PC-3 (cell line): ENCODE measurements around the gene ACKR2. TPM values are rescaled to one million over a fixed set of nuclear protein-coding genes. Genes with fewer than 3 reads are reported as not detected.

Experiments
- ATAC-seq: fragments of 200-7000 bp; cut with Tn5 transposase; 2 replicates; pipeline ENCODE4 v1.9.1; 2020; ENCODE audit warnings: mild to moderate bottlenecking, moderate library complexity
- BruUV-seq: library from RNA; stranded (reverse); fragments of 400-500 nt; replicated peaks from 2 replicates; lab custom pipeline; 2021; lab: Mats Ljungman, UMichigan
- CTCF ChIA-PET: fragments of 300-600 bp; sonication (Branson Sonifier 250); formaldehyde crosslinking; loops from one replicate; lab custom pipeline; 2022; ENCODE audit warnings: antibody characterized with exemption; lab: Charles Lee
- POLR2A ChIA-PET: fragments of 300-600 bp; sonication (Branson Sonifier 250); formaldehyde crosslinking; loops from one replicate; lab custom pipeline; 2022; ENCODE audit warnings: antibody characterized with exemption; ENCODE audit not compliant: unreplicated experiment; lab: Charles Lee
- DNase-seq: peaks from one replicate; pipeline ENCODE4 v3.0.0-alpha.2; 2015
- H2AFZ ChIP-seq: fragments of 300-600 bp; sonication (generic); 2 replicates; pipeline ENCODE4 v1.6.0; 2016; ENCODE audit warnings: antibody characterized with exemption, low read length
- H3F3A ChIP-seq: fragments of 300-600 bp; sonication (generic); one replicate; pipeline ENCODE4 v1.6.0; 2017; ENCODE audit warnings: antibody characterized with exemption, low read length, control low read depth, mild to moderate bottlenecking; ENCODE audit not compliant: unreplicated experiment
- H3K27ac ChIP-seq: fragments of 300-600 bp; sonication (generic); 2 replicates; pipeline ENCODE4 v1.5.1; 2016; ENCODE audit warnings: mild to moderate bottlenecking, low read length
- H3K27me3 ChIP-seq: fragments of 300-600 bp; sonication (generic); 2 replicates; pipeline ENCODE4 v1.6.1; 2016; ENCODE audit warnings: low read length, mixed read lengths
- H3K36me3 ChIP-seq: fragments of 300-600 bp; sonication (generic); 2 replicates; pipeline ENCODE4 v1.6.1; 2016; ENCODE audit warnings: low read depth, mixed run types, low read length, mixed read lengths
- H3K4me1 ChIP-seq: fragments of 300-600 bp; sonication (generic); 2 replicates; pipeline ENCODE4 v1.5.1; 2016; ENCODE audit warnings: low read length; ENCODE audit not compliant: insufficient read depth
- H3K4me2 ChIP-seq: fragments of 300-600 bp; sonication (generic); 2 replicates; pipeline ENCODE4 v1.6.0; 2016; ENCODE audit warnings: low read length
- H3K4me3 ChIP-seq: fragments of 300-600 bp; sonication (generic); 2 replicates; pipeline ENCODE4 v1.5.1; 2016; ENCODE audit warnings: mild to moderate bottlenecking, low read length, mixed read lengths
- H3K79me2 ChIP-seq: fragments of 300-600 bp; sonication (generic); 2 replicates; pipeline ENCODE4 v1.6.1; 2017; ENCODE audit warnings: low read length, mixed read lengths
- H3K9ac ChIP-seq: fragments of 300-600 bp; sonication (generic); 2 replicates; pipeline ENCODE4 v1.6.0; 2016; ENCODE audit warnings: mild to moderate bottlenecking, low read length
- H3K9me2 ChIP-seq: fragments of 300-600 bp; sonication (generic); replicated peaks from 2 replicates; pipeline ENCODE4 v1.6.1; 2016; ENCODE audit warnings: mixed run types, low read length, mixed read lengths
- H3K9me3 ChIP-seq: fragments of 300-600 bp; sonication (generic); 2 replicates; pipeline ENCODE4 v1.6.1; 2016; ENCODE audit warnings: low read length, mixed read lengths
- H4K20me1 ChIP-seq: fragments of 300-600 bp; sonication (generic); 2 replicates; pipeline ENCODE4 v1.6.1; 2016; ENCODE audit warnings: low read length, mixed read lengths
- CTCF ChIP-seq: fragments of 300-600 bp; sonication (generic); conservative IDR thresholded peaks from 2 replicates; pipeline ENCODE4 v1.5.1; 2017; ENCODE audit warnings: antibody characterized with exemption, low read depth, mild to moderate bottlenecking, low read length
- EZH2 ChIP-seq: fragments of 300-600 bp; sonication (generic); IDR thresholded peaks from one replicate; pipeline ENCODE4 v1.6.1; 2017; ENCODE audit warnings: antibody characterized with exemption, mild to moderate bottlenecking, low read length; ENCODE audit not compliant: unreplicated experiment
- EZH2phosphoT487 ChIP-seq: fragments of 300-600 bp; sonication (generic); IDR thresholded peaks from 2 replicates; pipeline ENCODE4 v1.6.1; 2018; ENCODE audit warnings: mild to moderate bottlenecking, antibody characterized with exemption, low read length, borderline replicate concordance
- intact Hi-C: fragments of 100-400 bp; cut with micrococcal nuclease; formaldehyde crosslinking; loops from 2 replicates; pipeline ENCODE4 v1.9.0; 2023
- total RNA-seq: library from RNA; depleted of rRNA; stranded (reverse); fragments of >200 nt; gene quantifications from 2 replicates; pipeline ENCODE4 v1.2.3, GENCODE V29; 2014

Gene ACKR2
- total RNA-seq, 1 experiment from 2014 or later: 3.9 TPM

DNA sequence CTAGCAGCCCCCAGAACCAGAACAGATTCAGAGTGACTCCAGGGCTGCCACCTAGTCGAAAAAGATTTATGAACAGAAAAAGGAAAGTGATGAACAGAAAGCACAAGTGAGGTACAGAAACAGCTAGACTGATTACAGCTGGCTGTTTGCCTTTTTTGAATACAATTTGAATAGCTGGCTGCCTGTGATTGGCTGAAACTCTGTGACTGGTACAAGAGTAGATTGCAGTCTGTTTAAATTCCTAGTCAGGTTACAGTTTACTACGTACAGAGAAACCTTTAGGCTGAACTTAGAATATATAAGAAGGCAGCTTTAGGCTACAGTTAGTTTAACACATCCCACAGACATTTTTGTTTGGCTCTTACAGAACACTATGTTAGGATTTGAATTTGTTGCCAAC lies 46.2 kb upstream of the ACKR2 start:
- no peak overlapping the region for H3K9ac ChIP-seq
- POLR2A ChIA-PET: no interaction called here
- H2AFZ ChIP-seq: no peak overlapping the region
- intact Hi-C loops: no loop called here
- no peaks in the 10 kb centered on the region for H3K27me3 ChIP-seq
- peaks cover 17% of the 10 kb centered on the region for H3K4me1 ChIP-seq
- no peaks in the 10 kb centered on the region for H3K9me2 ChIP-seq
- H3K79me2 ChIP-seq: no peaks in the 10 kb centered on the region
- H3F3A ChIP-seq: no peaks in the 10 kb centered on the region
- CTCF ChIA-PET: interaction anchor here (0.6 kb wide), 1 partner anchor 74 kb away, joined by 6 read pairs; no protein-coding TSS in a partner anchor
- BruUV-seq: no TSS peak
- no peak overlapping the region for H3K4me3 ChIP-seq
- no peak overlapping the region for H3K27ac ChIP-seq
- DNase-seq (no peak), ATAC-seq (no peak; the same call in none of the 2 replicates)
- no peaks in the 10 kb centered on the region for H4K20me1 ChIP-seq
- no peaks in the 10 kb centered on the region for H3K9me3 ChIP-seq
- H3K36me3 ChIP-seq: no peaks in the 10 kb centered on the region
- TF ChIP-seq EZH2: no peak
- TF ChIP-seq CTCF: no peak
- TF ChIP-seq EZH2phosphoT487: no peak
- H3K4me2 ChIP-seq: no peak overlapping the region

GRCh38 chr3:42764115-42764514 lies 45.1 kb upstream of the ACKR2 start:
- intact Hi-C loops: no loop called here
- Histone ChIP-seq H3K27me3 (no peaks in the 10 kb centered on the region), H3K4me2 (no peak overlapping the region), H3K9me3 (no peaks in the 10 kb centered on the region), H2AFZ (no peak overlapping the region), H3K4me3 (no peak overlapping the region), H3K27ac (no peak overlapping the region), H3K36me3 (no peaks in the 10 kb centered on the region), H3F3A (no peaks in the 10 kb centered on the region), H4K20me1 (no peaks in the 10 kb centered on the region), H3K9me2 (no peaks in the 10 kb centered on the region), H3K9ac (no peak overlapping the region), H3K4me1 (peaks cover 17% of the 10 kb centered on the region), H3K79me2 (no peaks in the 10 kb centered on the region)
- BruUV-seq: no TSS peak
- DNase-seq: peak; percentile 39
- CTCF ChIA-PET: no interaction called here
- POLR2A ChIA-PET: no interaction called here
- TF ChIP-seq EZH2phosphoT487 (no peak), CTCF (no peak), EZH2 (no peak)
- ATAC-seq: no peak

DNA sequence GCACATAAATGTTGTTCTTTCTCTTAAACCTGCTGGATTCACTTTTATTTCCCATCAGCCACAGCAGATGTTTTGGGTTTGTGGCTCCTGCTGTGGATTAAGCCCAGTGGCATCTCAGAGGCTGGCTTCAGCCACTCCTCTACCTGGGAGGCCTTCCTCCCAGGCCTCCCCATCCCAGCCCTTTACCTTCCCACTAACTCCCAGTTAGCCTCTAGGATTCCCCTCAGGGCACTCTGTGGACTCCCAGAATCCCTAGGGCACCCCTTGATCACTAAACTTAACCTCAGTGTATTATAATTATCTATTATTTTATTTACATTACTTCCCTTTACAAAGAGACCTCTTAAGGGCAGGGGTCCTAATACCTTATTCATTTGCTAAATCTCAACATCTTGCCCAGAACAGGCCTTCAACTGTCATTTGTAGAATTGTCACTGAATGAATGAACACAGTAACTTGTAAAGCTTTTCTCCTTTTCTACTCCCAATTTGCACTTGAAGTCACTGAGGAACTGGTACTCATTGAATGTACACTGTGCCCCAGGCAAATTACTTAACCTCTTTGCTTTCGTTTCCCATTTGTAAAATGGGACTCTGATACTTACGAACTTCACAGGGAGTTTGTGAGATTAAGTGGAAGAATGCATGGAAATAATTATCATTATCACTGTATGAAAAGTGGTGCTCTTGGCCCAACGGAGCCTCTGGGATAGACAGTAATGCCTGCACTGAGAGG lies 44.5 kb upstream of the ACKR2 start:
- H2AFZ ChIP-seq: no peak overlapping the region
- H3K9ac ChIP-seq: no peak overlapping the region
- no peak for DNase-seq
- H4K20me1 ChIP-seq: no peaks in the 10 kb centered on the region
- no peaks in the 10 kb centered on the region for H3K9me3 ChIP-seq
- H3K36me3 ChIP-seq: no peaks in the 10 kb centered on the region
- TF ChIP-seq EZH2phosphoT487: no peak
- TF ChIP-seq CTCF: no peak
- no peak for TF ChIP-seq EZH2
- BruUV-seq: no TSS peak
- H3K4me3 ChIP-seq: no peak overlapping the region
- no peak overlapping the region for H3K4me2 ChIP-seq
- peaks cover 17% of the 10 kb centered on the region for H3K4me1 ChIP-seq
- no peaks in the 10 kb centered on the region for H3K27me3 ChIP-seq
- no peak for ATAC-seq
- ChIA-PET POLR2A (no interaction called here), CTCF (no interaction called here)
- H3K9me2 ChIP-seq: no peaks in the 10 kb centered on the region
- H3F3A ChIP-seq: no peaks in the 10 kb centered on the region
- H3K27ac ChIP-seq: no peak overlapping the region
- intact Hi-C loops: no loop called here
- H3K79me2 ChIP-seq: no peaks in the 10 kb centered on the region
